ENCODE measurements around the gene RARRES1.

Gene RARRES1

GRCh38 chr3:158731938-158732855 lies at the start of gene RARRES1:
Gene RARRES1, minus strand, starts transcription at chr3:158732457. Its CDS starts 42 bp downstream, at chr3:158732415.
- DNase-seq = peak; percentile 21

- DNase-seq = no peak
These were observed 49.6 kb upstream of the RARRES1 start for GRCh38 chr3:158781849-158782248.

- DNase-seq = no peak
These were observed 48.9 kb upstream of the RARRES1 start for GRCh38 chr3:158781191-158781590.

- DNase-seq = no peak
These were observed 48.5 kb upstream of the RARRES1 start for GRCh38 chr3:158780766-158781165.

GRCh38 chr3:158777161-158777873 lies 45.1 kb upstream of the RARRES1 start:
- no peak for DNase-seq

GRCh38 chr3:158776531-158776930 lies 44.3 kb upstream of the RARRES1 start:
- DNase-seq = no peak

GRCh38 chr3:158775426-158776410 lies 43.5 kb upstream of the RARRES1 start:
- no peak for DNase-seq

- DNase-seq = no peak
These were observed 42.7 kb upstream of the RARRES1 start for GRCh38 chr3:158774965-158775364.

- no peak for DNase-seq
These were observed 41.9 kb upstream of the RARRES1 start for GRCh38 chr3:158773845-158774830.

GRCh38 chr3:158773166-158773565 lies 40.9 kb upstream of the RARRES1 start:
- no peak for DNase-seq

- DNase-seq = no peak
These were observed 39.7 kb upstream of the RARRES1 start for GRCh38 chr3:158771982-158772381.

- DNase-seq = no peak
These were observed 39.3 kb upstream of the RARRES1 start for GRCh38 chr3:158771577-158771976.

GRCh38 chr3:158770741-158771350 lies 38.6 kb upstream of the RARRES1 start:
- DNase-seq = no peak

- no peak for DNase-seq
These were observed 37.9 kb upstream of the RARRES1 start for GRCh38 chr3:158769952-158770740.

GRCh38 chr3:158769549-158769948 lies 37.3 kb upstream of the RARRES1 start:
- DNase-seq = no peak

- DNase-seq = no peak
These were observed 36.8 kb upstream of the RARRES1 start for GRCh38 chr3:158768881-158769543.

- DNase-seq = no peak
These were observed 36.1 kb upstream of the RARRES1 start for GRCh38 chr3:158768361-158768787.

- DNase-seq = no peak
These were observed 34.1 kb upstream of the RARRES1 start for GRCh38 chr3:158766364-158766763.

- no peak for DNase-seq
These were observed 33.4 kb upstream of the RARRES1 start for GRCh38 chr3:158765518-158766205.

Data from CD4-positive, alpha-beta T cell treated with Interleukin-10 for 1 hour (primary cell).